Erythroblast (primary cell): Measurements from ENCODE around the gene KCNIP3.

Source experiments
- GATA1 ChIP-seq: IDR thresholded peaks from 2 replicates; pipeline ENCODE4 v1.6.1; 2011; ENCODE audit warnings: low read depth, mild to moderate bottlenecking, control low read depth, low read length, moderate library complexity
- POLR2A ChIP-seq: IDR thresholded peaks from 2 replicates; pipeline ENCODE4 v1.6.1; 2011; ENCODE audit warnings: mild to moderate bottlenecking, low read length

DNA sequence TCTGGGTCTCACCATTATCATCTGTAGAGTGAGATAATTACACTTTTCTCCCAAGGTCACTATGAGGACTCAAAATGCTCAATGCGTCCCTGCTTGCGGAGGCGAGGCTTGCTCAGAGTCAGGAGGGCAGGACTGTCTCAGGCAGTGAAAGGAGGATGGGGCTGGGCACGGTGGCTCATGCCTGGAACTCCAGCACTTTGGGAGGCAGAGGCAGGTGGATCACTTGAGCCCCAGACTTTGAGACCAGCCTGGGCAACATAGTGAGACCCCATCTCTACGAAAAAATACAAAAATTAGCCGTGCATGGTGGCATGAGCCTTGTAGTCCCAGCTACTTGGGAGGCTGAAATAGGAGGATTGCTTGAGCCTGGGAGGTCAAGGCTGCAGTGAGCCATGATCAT is 1.8 kb upstream of the KCNIP3 start:
- no peak for TF ChIP-seq POLR2A
- no peak for TF ChIP-seq GATA1
